Stimulated activated CD8-positive, alpha-beta memory T cell treated with anti-CD3 and anti-CD28 coated beads, Interleukin-15, amount 100 ng/mL, for 4 hours (primary cell): ENCODE data around the gene NUDT2.
"Not testable (repeated sequence)": the region's sequence is repeated elsewhere in the genome, so short reads cannot be mapped to it uniquely, and the experiment has no call there.

Experiments used
- DNase-seq, 2 donors: peaks; one replicate each; pipeline ENCODE4 v3.0.0-alpha.2; 2020; ENCODE audit warnings: low read depth in 2 of 2

Gene NUDT2

GRCh38 chr9:34328987-34329832, at the start of gene NUDT2, which contains the start of gene KIF24:
Gene NUDT2, plus strand, starts transcription at chr9:34329569. Its CDS starts 9,471 bp downstream, at chr9:34339040.
Gene KIF24, minus strand, starts transcription at chr9:34329268. Its CDS starts 17,922 bp downstream, at chr9:34311346.
- DNase-seq: peak; percentile 86 to 95

- no peak for DNase-seq
These were observed 47.3 kb upstream of the NUDT2 start for GRCh38 chr9:34282096-34282495.

- DNase-seq: no peak
These were observed 40.2 kb upstream of the NUDT2 start for GRCh38 chr9:34289159-34289558.

- no peak for DNase-seq
These were observed 38.3 kb upstream of the NUDT2 start for GRCh38 chr9:34291023-34291422.

- DNase-seq: no peak
These were observed 37.9 kb upstream of the NUDT2 start for GRCh38 chr9:34291423-34291822.

- DNase-seq: no peak
These were observed 36.8 kb upstream of the NUDT2 start for GRCh38 chr9:34292552-34292951.

GRCh38 chr9:34301064-34301463, 28.3 kb upstream of the NUDT2 start:
- DNase-seq: not testable (repeated sequence)

- not testable (repeated sequence) for DNase-seq
These were observed 21.1 kb upstream of the NUDT2 start for GRCh38 chr9:34308316-34308715.

GRCh38 chr9:34310215-34310614, 19.2 kb upstream of the NUDT2 start:
- no peak for DNase-seq

GRCh38 chr9:34311499-34312185, 17.7 kb upstream of the NUDT2 start:
- no peak for DNase-seq

GRCh38 chr9:34317436-34317835, 11.9 kb upstream of the NUDT2 start:
- DNase-seq: no peak

GRCh38 chr9:34318163-34318790, 11.1 kb upstream of the NUDT2 start:
- no peak for DNase-seq

- no peak for DNase-seq
These were observed 7.9 kb upstream of the NUDT2 start for GRCh38 chr9:34321451-34321850.

GRCh38 chr9:34322899-34323591, 6.3 kb upstream of the NUDT2 start:
- DNase-seq: no peak

GRCh38 chr9:34326690-34327089, 2.7 kb upstream of the NUDT2 start:
- DNase-seq: no peak

- no peak for DNase-seq
These were observed 826 bp upstream of the NUDT2 start for GRCh38 chr9:34328500-34328986.

GRCh38 chr9:34331196-34331595, 1.8 kb downstream of the NUDT2 start:
- DNase-seq: no peak

GRCh38 chr9:34332076-34332964, 3.0 kb downstream of the NUDT2 start:
- DNase-seq: no peak

GRCh38 chr9:34333836-34334235, 4.5 kb downstream of the NUDT2 start:
- no peak for DNase-seq

GRCh38 chr9:34334337-34334824, 5.0 kb downstream of the NUDT2 start:
- no peak for DNase-seq

GRCh38 chr9:34334916-34335315, 5.5 kb downstream of the NUDT2 start:
- DNase-seq: no peak
